GM18517 (cell line): ENCODE data around the gene GNS.
A peak's percentile ranks its signal among the peaks of the same experiment; 100 is the strongest.

Source experiments
- ATAC-seq: cut with Tn5 transposase; IDR thresholded peaks from one replicate; pipeline ENCODE4 v1.9.1; 2021; ENCODE audit warnings: mild to moderate bottlenecking, moderate library complexity; ENCODE audit not compliant: unreplicated experiment

GNS gene

GRCh38 chr12:64678248-64678647 is 81.0 kb downstream of the GNS start:
- ATAC-seq, result no peak

GRCh38 chr12:64675795-64676194 is 83.4 kb downstream of the GNS start:
- no peak for ATAC-seq

GRCh38 chr12:64674367-64674922 is 84.8 kb downstream of the GNS start:
- ATAC-seq, result no peak

GRCh38 chr12:64673490-64674169 is 85.6 kb downstream of the GNS start:
- ATAC-seq, result no peak

GRCh38 chr12:64672925-64673409 is 86.2 kb downstream of the GNS start:
- ATAC-seq, result no peak

- no peak for ATAC-seq
Measured at GRCh38 chr12:64671681-64672080, 87.5 kb downstream of the GNS start.

GRCh38 chr12:64670919-64671639 is 88.1 kb downstream of the GNS start:
- ATAC-seq, result no peak

- no peak for ATAC-seq
Measured at GRCh38 chr12:64670019-64670418, 89.2 kb downstream of the GNS start.

GRCh38 chr12:64669270-64669842 is 89.8 kb downstream of the GNS start:
- peak; percentile 77 for ATAC-seq

GRCh38 chr12:64667793-64668192 is 91.4 kb downstream of the GNS start:
- no peak for ATAC-seq

GRCh38 chr12:64666054-64666914 is 92.9 kb downstream of the GNS start:
- no peak for ATAC-seq

- ATAC-seq, result peak; percentile 40
Measured at GRCh38 chr12:64665514-64665913, 93.7 kb downstream of the GNS start.
